ENCODE measurements around the gene YBX3.

Gene YBX3

DNA sequence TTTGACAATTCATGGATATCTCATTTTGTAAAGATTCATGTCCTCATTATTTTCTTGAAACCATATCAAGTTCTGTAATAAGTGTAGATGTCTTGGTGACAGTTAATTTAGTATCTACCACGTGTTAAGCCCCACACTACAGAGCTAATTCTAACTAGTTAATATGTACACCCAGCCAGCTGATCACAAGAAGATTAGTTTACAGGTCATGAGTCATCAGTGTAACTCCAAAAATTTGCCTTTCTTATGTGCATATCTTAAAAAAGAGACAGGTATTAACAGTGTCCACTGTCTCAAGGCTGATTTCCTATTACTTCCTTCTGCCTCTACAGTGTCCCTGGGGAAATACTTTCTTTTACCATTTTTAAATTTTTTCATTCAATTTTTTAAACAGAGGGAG, 13.3 kb upstream of the YBX3 start:
- Mint-ChIP-seq H3K4me1 (ENCODE audit: low read depth) (peaks cover 2% of the 10 kb centered on the region), H3K27ac (no peak overlapping the region), H3K9me3 (no peaks in the 10 kb centered on the region), H3K27me3 (ENCODE audit: low read depth) (peaks cover 34% of the 10 kb centered on the region), H3K4me3 (no peak overlapping the region), H3K36me3 (ENCODE audit: low read depth) (no peaks in the 10 kb centered on the region)
- DNase-seq (ENCODE audit: low spot score), result no peak

DNA sequence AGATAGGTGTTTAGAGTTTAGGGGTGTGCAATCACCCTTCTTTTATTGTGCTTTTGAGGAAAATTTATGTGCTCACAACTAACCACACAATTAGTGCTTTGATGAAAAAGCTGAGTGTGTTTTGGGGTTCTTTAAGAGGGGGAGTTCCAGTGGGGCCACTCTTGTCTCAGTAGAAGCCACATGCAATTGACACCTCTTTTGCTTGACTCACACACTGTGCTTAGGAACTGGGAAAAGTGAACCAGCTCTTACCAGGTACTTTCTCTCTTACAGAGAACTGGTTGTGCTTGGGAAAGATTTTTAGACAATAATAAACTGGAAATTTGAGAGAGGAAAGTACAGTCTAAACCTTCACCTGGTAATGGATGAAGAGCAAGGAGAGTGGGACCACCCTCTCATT, 12.3 kb upstream of the YBX3 start:
- Mint-ChIP-seq H3K4me3 (no peak overlapping the region), H3K4me1 (ENCODE audit: low read depth) (peaks cover 2% of the 10 kb centered on the region), H3K36me3 (ENCODE audit: low read depth) (no peaks in the 10 kb centered on the region), H3K9me3 (no peaks in the 10 kb centered on the region), H3K27ac (no peak overlapping the region), H3K27me3 (ENCODE audit: low read depth) (peaks cover 36% of the 10 kb centered on the region)
- no peak for DNase-seq (ENCODE audit: low spot score)

DNA sequence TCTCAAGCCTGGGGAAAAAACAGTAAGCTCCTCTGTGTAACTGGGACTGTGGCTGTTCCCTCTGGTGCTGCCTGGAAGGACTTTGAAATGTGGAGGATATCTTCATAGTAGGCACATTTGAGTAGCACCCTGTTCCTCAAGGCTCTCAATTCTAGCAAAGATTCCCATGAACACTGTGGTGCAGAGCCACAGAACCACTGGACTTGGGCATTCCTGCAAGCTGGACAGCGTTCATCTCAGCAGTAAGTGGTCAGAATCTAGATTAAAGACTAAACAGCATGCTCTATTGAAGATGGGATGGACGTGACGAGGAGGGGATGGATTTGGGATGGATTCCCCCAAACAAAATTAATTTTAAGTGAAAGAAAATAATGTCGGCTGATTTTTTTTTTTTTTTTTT, 9.4 kb upstream of the YBX3 start:
- peaks cover 2% of the 10 kb centered on the region for H3K4me1 Mint-ChIP-seq (ENCODE audit: low read depth)
- H3K27me3 Mint-ChIP-seq (ENCODE audit: low read depth), result peaks cover 50% of the 10 kb centered on the region
- H3K27ac Mint-ChIP-seq, result no peak overlapping the region
- DNase-seq (ENCODE audit: low spot score), result no peak
- no peaks in the 10 kb centered on the region for H3K36me3 Mint-ChIP-seq (ENCODE audit: low read depth)
- no peaks in the 10 kb centered on the region for H3K9me3 Mint-ChIP-seq
- H3K4me3 Mint-ChIP-seq, result no peak overlapping the region

DNA sequence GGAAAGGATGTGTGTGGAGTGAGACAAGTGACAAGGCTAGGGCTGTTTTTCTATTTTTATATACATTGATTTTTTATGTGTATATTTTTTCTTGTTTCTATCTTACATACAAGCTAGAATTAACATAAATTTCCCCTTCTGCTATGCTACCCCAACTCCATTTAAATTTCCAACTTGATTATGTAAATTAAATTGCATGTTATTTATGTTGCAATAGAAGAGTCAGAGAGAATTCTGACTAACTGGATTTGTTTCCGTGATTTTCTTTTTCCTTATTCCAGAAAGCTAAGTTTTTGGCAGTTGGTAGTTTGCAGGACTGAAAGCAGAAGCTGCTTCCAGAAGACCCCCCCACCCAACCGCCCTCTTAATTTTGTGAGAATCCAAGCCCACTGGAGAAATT, 8.9 kb upstream of the YBX3 start:
- peaks cover 53% of the 10 kb centered on the region for H3K27me3 Mint-ChIP-seq (ENCODE audit: low read depth)
- H3K4me1 Mint-ChIP-seq (ENCODE audit: low read depth), result peaks cover 2% of the 10 kb centered on the region
- H3K4me3 Mint-ChIP-seq, result no peak overlapping the region
- H3K27ac Mint-ChIP-seq, result no peak overlapping the region
- no peak for DNase-seq (ENCODE audit: low spot score)
- no peaks in the 10 kb centered on the region for H3K9me3 Mint-ChIP-seq
- no peaks in the 10 kb centered on the region for H3K36me3 Mint-ChIP-seq (ENCODE audit: low read depth)

DNA sequence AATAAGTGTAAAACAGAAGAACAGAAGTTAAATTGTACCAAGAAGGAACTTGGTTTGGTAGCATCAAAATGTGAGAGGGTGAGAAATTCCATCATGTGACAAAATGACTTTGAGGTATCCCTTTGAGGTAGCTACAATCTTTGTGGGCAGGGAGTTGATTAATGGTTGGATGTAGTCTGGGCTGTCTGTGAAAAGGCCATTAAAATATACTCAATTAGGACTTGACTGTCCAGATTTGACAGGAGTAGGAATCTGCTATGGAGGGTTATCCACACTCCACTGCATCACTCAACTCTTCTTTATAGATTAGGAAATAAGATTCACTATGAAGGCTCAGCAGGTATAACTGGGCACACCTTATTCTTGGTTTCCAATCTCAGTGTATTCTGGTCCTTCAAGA, 7.4 kb upstream of the YBX3 start:
- Mint-ChIP-seq H3K9me3 (no peaks in the 10 kb centered on the region), H3K27me3 (ENCODE audit: low read depth) (peaks cover 62% of the 10 kb centered on the region), H3K36me3 (ENCODE audit: low read depth) (no peaks in the 10 kb centered on the region), H3K4me1 (ENCODE audit: low read depth) (no peaks in the 10 kb centered on the region), H3K27ac (no peak overlapping the region), H3K4me3 (no peak overlapping the region)
- no peak for DNase-seq (ENCODE audit: low spot score)

DNA sequence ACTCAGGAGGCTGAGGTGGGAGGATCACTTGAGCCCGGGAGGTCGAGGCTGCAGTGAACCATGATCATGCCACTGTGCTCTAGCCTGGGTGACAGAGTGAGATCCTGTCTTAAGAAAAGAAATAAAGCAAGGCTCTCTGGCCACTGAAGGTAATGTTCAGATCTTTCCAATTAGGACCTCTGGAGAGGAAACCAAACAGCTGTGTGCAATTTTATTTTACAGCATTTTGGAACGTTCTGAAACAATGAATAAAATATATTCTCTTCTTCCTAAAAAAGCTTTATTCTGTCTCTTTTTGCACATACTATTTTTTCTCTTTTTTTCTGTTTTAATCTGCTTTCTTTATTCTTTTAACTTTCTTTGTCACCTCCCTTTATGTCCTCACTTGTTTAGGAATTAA, 5.0 kb upstream of the YBX3 start:
- Mint-ChIP-seq H3K27ac (no peak overlapping the region), H3K27me3 (ENCODE audit: low read depth) (peaks cover 77% of the 10 kb centered on the region), H3K36me3 (ENCODE audit: low read depth) (no peaks in the 10 kb centered on the region), H3K4me3 (no peak overlapping the region), H3K4me1 (ENCODE audit: low read depth) (peaks cover 5% of the 10 kb centered on the region), H3K9me3 (no peaks in the 10 kb centered on the region)
- no peak for DNase-seq (ENCODE audit: low spot score)

DNA sequence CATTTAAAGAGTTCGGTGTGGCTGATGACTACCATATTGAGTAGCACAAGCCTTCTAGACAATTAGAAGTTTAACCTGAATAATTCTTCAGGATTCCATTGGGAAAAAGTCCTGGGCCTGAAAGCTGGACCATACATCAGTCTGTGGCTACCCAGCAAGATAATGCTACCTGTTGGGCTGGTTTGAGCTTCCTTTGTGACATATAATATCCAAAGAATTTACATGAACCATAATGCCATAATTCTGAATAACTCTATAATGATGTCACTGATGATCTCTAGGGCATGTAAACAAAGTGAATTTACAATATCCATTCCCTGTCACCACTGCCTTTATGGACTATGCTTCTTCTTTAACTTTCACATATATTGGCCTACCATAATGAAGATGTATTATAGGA, 3.8 kb upstream of the YBX3 start:
- no peak overlapping the region for H3K4me3 Mint-ChIP-seq
- H3K9me3 Mint-ChIP-seq, result no peaks in the 10 kb centered on the region
- peaks cover 77% of the 10 kb centered on the region for H3K27me3 Mint-ChIP-seq (ENCODE audit: low read depth)
- H3K4me1 Mint-ChIP-seq (ENCODE audit: low read depth), result peaks cover 10% of the 10 kb centered on the region
- no peak for DNase-seq (ENCODE audit: low spot score)
- H3K36me3 Mint-ChIP-seq (ENCODE audit: low read depth), result peaks cover under 1% of the 10 kb centered on the region
- H3K27ac Mint-ChIP-seq, result no peak overlapping the region

DNA sequence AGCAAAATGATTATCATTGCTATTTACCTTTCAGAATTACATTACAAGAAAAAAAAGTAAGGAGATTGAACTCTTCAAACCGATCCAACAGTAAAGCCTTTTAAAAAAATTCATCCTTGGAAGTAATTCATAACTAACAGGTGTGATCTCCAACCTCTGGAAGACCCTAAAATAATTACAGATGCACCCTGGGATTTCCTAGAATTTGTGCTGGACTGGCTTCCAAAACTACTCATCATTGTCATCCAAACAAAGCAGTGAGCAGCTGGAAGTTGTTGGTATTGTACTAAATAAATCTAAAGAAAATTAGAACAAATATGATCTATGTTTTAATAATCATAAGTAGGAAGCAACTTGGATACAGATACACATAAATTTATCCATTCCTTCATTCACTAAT, 1.9 kb upstream of the YBX3 start:
- no peaks in the 10 kb centered on the region for H3K9me3 Mint-ChIP-seq
- no peak overlapping the region for H3K4me3 Mint-ChIP-seq
- H3K36me3 Mint-ChIP-seq (ENCODE audit: low read depth), result peaks cover 2% of the 10 kb centered on the region
- peaks cover 26% of the 10 kb centered on the region for H3K4me1 Mint-ChIP-seq (ENCODE audit: low read depth)
- no peak overlapping the region for H3K27ac Mint-ChIP-seq
- no peak for DNase-seq (ENCODE audit: low spot score)
- H3K27me3 Mint-ChIP-seq (ENCODE audit: low read depth), result peaks cover 66% of the 10 kb centered on the region

DNA sequence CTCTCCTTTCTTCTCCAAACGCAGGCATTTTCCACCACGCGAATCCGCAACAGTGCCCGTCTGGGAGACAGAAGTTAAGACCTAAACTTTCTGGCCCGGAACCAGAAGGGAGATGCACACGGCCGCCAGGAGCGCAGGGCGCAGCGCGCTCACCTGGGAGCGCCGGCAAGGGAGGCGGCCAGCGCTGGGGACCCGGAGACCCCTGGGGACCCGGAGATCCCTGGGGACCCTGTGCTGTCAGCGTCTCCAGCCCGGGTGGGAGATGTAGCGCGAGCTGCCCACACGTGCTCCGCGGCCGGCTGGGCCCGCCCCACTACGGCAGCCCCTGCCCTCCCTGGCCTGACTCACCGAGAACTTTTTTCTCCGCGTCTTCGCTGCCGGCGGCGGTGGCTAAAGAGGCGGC, 620 bp downstream of the YBX3 start:
- DNase-seq (ENCODE audit: low spot score), result peak; percentile 70
- H3K4me1 Mint-ChIP-seq (ENCODE audit: low read depth), result peaks cover 35% of the 10 kb centered on the region
- peaks cover 48% of the 10 kb centered on the region for H3K27me3 Mint-ChIP-seq (ENCODE audit: low read depth)
- no peaks in the 10 kb centered on the region for H3K9me3 Mint-ChIP-seq
- H3K4me3 Mint-ChIP-seq, result peak overlapping the region; percentile 96
- H3K27ac Mint-ChIP-seq, result peak overlapping the region; percentile 91
- peaks cover 2% of the 10 kb centered on the region for H3K36me3 Mint-ChIP-seq (ENCODE audit: low read depth)

DNA sequence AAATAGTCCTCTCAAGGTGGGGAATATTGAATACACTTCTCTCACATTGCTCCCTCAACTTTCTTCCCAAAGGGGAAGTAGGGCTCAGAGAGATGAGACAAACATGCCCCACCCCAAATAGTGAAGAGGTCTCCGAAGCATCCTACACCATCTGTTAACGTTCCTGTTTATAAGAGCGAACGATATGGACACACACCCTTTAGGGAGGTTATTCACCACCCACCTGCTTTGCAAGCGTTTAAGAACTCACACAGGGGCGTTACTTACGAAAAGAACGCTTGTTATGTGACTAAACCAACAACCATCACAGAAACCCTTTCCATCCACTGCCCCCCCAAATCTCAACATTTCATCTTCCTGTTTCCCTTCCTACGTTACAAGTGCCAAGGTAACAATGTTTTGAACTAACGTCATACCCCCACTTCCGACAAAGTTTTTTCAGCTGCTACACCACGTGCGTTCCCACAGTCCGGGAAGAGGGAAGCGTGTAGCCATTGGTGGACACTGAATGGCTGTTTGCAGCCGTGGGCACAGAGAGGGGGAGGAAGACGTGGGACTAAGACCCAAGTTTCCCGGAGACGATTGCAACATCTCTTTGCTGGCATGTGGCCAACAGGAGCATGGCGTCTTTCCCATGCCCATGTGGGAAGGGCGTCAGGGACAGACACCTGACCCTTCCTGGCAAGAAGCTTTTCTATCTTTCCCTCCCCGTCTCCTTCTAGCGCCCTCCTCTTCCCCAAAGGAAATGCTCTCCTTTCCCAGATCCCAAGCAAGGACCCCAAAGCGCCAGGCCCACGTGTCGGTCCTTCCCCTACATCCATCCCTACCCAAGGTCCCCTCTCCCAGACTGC, 1.2 kb downstream of the YBX3 start:
- Mint-ChIP-seq H3K4me1 (ENCODE audit: low read depth) (peaks cover 39% of the 10 kb centered on the region), H3K27me3 (ENCODE audit: low read depth) (peaks cover 42% of the 10 kb centered on the region)

DNA sequence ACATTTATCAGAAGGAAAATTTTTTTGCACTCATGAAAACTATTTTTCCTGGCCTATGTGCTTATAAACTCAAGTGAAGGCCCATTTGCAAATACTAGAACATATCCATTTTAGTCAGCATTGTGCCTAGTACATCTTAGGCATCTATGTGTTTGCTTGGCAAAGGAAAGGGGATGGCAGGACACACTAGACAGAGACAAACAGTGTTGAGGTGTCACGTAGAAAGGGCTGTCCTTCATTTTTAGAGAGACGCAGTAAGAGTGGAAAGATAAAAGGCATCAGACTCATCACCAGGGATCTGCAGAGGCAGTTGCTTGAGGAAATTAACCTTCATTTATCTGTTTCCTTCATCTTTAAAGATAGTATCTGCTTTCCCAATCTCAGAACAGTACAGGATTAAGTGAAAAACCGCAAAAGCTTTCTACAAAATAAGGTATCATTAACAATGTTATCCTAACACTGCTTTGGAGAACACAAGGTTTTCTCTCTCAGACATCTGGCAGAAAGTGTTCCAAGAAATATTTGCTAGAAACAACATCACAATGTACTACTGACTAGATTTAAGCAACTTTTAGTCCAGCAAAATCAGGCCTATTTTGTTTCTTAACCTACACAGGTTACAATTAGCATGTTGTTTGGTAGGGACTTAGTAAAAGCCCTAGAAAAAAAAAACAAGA, 2.0 kb downstream of the YBX3 start:
- no peak for DNase-seq (ENCODE audit: low spot score)
- Mint-ChIP-seq H3K27ac (peak overlapping the region; percentile 51), H3K36me3 (ENCODE audit: low read depth) (peaks cover 2% of the 10 kb centered on the region), H3K27me3 (ENCODE audit: low read depth) (peaks cover 35% of the 10 kb centered on the region), H3K9me3 (no peaks in the 10 kb centered on the region), H3K4me3 (peak overlapping the region; percentile 96), H3K4me1 (ENCODE audit: low read depth) (peaks cover 42% of the 10 kb centered on the region)

More for the DNA sequence above, 1.2 kb downstream of the YBX3 start:
- Mint-ChIP-seq H3K27ac (peak overlapping the region; percentile 91), H3K4me3 (peak overlapping the region; percentile 96), H3K9me3 (no peaks in the 10 kb centered on the region), H3K36me3 (ENCODE audit: low read depth) (peaks cover 2% of the 10 kb centered on the region)
- peak; percentile 68 for DNase-seq (ENCODE audit: low spot score)

DNA sequence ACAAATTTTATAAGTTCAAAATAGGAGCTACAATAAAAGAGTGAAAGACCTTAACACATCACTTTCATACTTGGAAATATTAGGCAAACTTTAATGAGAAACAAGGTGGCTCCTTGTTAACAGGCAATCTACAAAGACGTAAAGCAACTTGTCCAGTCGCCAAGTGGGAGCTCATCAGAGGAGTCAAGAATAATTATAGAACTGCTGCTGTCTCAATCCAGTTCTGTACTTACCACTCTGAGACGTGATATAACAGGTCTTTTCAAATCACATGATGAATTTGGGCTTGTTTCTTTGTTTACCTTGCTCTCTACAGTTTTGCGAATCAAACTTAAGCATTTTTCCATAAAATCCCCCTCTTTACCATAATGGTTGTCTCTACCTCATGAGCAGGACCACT, 3.6 kb downstream of the YBX3 start:
- peaks cover 20% of the 10 kb centered on the region for H3K27me3 Mint-ChIP-seq (ENCODE audit: low read depth)
- no peak for DNase-seq (ENCODE audit: low spot score)
- peaks cover 50% of the 10 kb centered on the region for H3K4me1 Mint-ChIP-seq (ENCODE audit: low read depth)
- H3K9me3 Mint-ChIP-seq, result no peaks in the 10 kb centered on the region
- H3K36me3 Mint-ChIP-seq (ENCODE audit: low read depth), result peaks cover 7% of the 10 kb centered on the region
- no peak overlapping the region for H3K27ac Mint-ChIP-seq
- no peak overlapping the region for H3K4me3 Mint-ChIP-seq

DNA sequence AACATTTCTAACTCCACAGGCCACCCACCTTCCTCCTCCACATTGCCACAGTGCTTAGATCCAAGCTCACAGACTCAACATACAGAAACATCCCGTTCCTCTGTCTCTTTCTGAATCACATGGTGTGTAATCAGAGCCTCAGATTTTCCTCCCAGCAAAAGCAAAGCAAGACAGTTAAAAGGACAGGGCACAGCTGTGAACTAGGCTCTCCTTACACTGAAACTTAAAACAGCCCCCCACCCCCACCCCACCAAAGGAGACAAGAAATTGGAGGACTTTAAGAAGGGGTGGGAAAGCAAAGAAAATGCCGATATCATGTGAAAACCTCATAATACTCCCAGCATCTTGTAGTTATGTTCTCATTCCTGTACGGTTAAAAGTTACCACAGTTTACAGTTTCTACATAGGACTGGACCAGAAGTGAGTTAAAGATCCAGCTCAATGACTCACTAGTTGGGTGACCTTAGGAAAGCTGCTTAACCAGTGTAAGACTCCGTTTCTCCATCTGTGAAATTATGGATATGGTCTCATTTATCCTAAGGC, 4.8 kb downstream of the YBX3 start:
- no peak overlapping the region for H3K27ac Mint-ChIP-seq
- no peaks in the 10 kb centered on the region for H3K9me3 Mint-ChIP-seq
- H3K4me3 Mint-ChIP-seq, result no peak overlapping the region
- no peak for DNase-seq (ENCODE audit: low spot score)
- peaks cover 45% of the 10 kb centered on the region for H3K4me1 Mint-ChIP-seq (ENCODE audit: low read depth)
- H3K36me3 Mint-ChIP-seq (ENCODE audit: low read depth), result peaks cover 12% of the 10 kb centered on the region
- H3K27me3 Mint-ChIP-seq (ENCODE audit: low read depth), result peaks cover 8% of the 10 kb centered on the region

DNA sequence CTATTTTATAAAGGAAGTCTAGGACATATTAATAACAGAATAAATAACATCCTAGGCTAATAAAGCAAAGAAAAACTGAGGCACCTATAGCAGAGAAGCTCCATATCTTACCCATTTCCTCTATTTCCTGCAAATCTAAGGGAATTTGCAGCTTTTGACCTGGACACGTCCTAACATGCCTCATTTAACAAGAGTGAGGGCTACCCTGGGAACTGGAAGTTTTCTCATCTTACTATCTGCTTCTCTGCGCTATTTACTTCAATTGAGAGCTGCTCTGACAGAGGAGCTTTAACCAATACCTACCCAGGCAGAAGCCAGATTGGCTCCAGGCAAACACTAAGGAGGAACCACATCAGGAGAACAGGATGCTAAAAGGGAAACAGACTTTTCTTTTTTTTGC, 5.7 kb downstream of the YBX3 start:
- H3K36me3 Mint-ChIP-seq (ENCODE audit: low read depth), result peaks cover 18% of the 10 kb centered on the region
- peaks cover 7% of the 10 kb centered on the region for H3K27me3 Mint-ChIP-seq (ENCODE audit: low read depth)
- no peak overlapping the region for H3K4me3 Mint-ChIP-seq
- no peak overlapping the region for H3K27ac Mint-ChIP-seq
- DNase-seq (ENCODE audit: low spot score), result no peak
- peaks cover 45% of the 10 kb centered on the region for H3K4me1 Mint-ChIP-seq (ENCODE audit: low read depth)
- no peaks in the 10 kb centered on the region for H3K9me3 Mint-ChIP-seq

Data from T-helper 2 cell treated with Interferon-gamma antibody and Interleukin-4, amounts not matched to agents 5 μg/mL and 100 μg/mL, for 36 hours (primary cell).